Activated CD8-positive, alpha-beta memory T cell treated with anti-CD3 and anti-CD28 coated beads, Interleukin-2, amount 50 U/mL, for 4 hours (primary cell): Measurements from ENCODE around the gene HTR3B.

Experiments used
- DNase-seq: peaks from one replicate; pipeline ENCODE4 v3.0.0-alpha.2; 2020

The HTR3B gene

DNA sequence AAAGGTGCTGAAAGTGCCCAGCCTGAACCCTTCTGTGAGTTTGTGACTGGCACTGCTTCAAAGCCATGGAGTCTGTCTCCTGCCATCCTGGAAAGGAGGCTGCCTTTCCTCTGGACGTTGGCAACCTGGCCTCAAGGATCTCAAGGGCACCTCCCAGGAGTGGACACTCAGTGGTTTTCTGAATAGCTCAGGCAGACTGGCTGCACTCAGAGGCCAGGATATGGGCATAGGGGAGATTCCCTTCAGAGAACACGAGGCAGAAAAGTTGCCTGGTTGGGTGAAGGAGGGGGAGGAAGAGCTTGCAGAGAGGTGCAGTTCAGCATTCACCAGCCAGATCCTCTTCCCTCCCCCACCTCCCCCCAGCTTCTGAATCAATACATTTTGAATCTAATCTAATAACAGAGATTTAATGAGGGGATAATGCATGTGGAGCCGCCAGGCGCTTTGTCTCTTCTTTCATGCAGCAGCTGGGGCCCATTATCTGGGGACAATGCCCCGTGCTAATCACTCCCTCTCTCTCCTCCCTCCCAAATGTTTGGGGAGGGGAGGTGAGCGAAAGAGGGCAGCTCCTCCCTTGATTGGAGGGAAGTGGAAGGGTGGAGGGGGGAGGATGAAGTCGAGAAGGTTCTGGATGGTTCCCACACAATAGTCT is 88.0 kb downstream of the HTR3B start:
- DNase-seq = no peak

DNA sequence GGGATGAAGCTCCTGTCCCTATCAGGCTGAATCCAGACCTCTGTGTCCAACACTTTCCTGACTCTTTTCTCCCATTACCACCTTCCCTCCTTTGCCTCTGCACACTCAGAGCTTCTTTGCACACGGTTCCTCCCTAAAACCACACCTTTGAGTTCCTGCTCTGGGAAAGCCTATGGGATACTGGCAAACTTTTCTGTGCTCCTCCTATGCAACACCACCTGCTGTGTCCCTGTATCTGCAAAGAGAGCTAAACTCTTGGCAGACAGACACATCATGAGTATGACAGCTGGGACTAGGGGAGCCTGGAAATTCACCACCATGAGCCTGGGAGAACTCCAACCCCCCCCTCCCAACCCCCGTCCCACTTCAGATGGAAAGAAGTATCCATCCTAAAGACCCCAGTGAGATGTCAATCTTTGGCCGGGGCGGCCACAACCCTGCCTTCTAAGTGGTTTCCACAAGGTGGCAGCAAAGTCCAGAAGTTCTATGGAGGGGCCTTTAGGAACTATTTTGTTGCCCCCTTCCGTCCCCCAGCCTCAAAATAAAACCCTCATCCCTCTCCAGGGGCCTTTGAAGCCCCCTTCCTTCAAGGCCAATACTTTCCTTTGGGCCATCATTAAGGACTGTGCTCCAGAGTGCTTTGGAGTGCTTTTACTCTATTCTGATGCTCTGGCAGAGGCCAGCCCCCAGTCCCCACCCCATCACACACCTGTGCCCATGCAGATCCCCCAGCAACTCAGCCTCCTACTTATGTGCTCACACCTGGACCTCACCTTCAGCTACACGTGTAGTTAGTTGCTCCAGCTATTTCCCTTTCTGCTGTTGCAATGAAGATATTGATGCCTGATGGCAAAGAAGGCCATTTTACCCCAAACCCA is 89.7 kb downstream of the HTR3B start:
- peak; percentile 39 for DNase-seq
